Measurements from ENCODE around the gene PIK3R5. TPM values are rescaled to one million over a fixed set of nuclear protein-coding genes. Genes with fewer than 3 reads are reported as not detected.

PIK3R5 gene
- total RNA-seq, 1 experiment from 2014 or later, result 2.5 TPM

DNA sequence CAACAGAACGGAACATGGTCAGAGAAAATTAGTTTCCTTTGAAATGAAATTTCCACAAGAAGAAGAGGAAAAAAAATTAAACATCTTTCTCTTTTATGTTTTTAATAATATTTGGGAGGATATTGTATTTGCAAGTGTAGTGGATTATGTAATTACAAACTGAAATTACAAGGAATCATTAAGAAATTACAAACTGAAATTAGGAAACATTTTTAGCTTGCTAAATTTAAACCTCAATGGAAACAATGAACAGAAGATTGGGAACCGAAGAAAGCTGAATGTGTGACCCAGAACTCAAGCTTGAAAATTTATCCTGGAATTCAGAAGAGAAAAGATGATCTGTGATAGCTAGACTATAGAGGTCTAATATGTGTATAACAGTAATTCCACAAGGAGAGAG is 4.4 kb upstream of the PIK3R5 start:
- ChIA-PET POLR2A (no interaction called here), CTCF (no interaction called here), RAD21 (ENCODE audit: low non-redundant PET in 1 of 2, low total read pairs in 2 of 2, uncharacterized antibody in 2 of 2, unreplicated experiment in 2 of 2) (no interaction called here)
- no peaks in the 10 kb centered on the region for H3K4me1 ChIP-seq (ENCODE audit: control insufficient read depth in 1 of 2, insufficient read depth in 2 of 2, low read length in 2 of 2)
- BruUV-seq (replicated peaks), result no TSS peak
- H2AFZ ChIP-seq (ENCODE audit: low read depth, low read length, poor library complexity, severe bottlenecking), result no peak overlapping the region
- H3K9me2 ChIP-seq (ENCODE audit: insufficient read depth), result no peaks in the 10 kb centered on the region
- no peaks in the 10 kb centered on the region for H3K27me3 ChIP-seq (ENCODE audit: insufficient read depth, low read length)
- no peak overlapping the region for H3K4me2 ChIP-seq (ENCODE audit: low read length)
- no peak overlapping the region for H3K4me3 ChIP-seq (replicated peaks in 1 of 2; ENCODE audit: low read depth in 1 of 2, low read length in 2 of 2)
- H3K27ac ChIP-seq (ENCODE audit: low read depth, low read length), result no peak overlapping the region
- no peaks in the 10 kb centered on the region for H3K9me3 ChIP-seq (ENCODE audit: control insufficient read depth in 1 of 2, insufficient read depth in 1 of 2, low read depth in 1 of 2, low read length in 2 of 2)
- no peaks in the 10 kb centered on the region for H3K36me3 ChIP-seq (ENCODE audit: control insufficient read depth in 1 of 2, insufficient read depth in 2 of 2, low read length in 2 of 2)
- no peaks in the 10 kb centered on the region for H3K79me2 ChIP-seq (ENCODE audit: insufficient read depth, low read length)
- TF ChIP-seq JUND (IDR thresholded peaks at IDR 0.05) (no peak), ZFX (IDR thresholded peaks at IDR 0.05) (no peak), EZH2phosphoT487 (IDR thresholded peaks at IDR 0.05; ENCODE audit: borderline replicate concordance) (no peak), RAD21 (IDR thresholded peaks at IDR 0.05; ENCODE audit: low read depth) (no peak), CBX3 (IDR thresholded peaks at IDR 0.05; ENCODE audit: low read depth) (no peak), POLR2AphosphoS5 (IDR thresholded peaks at IDR 0.05; ENCODE audit: low read depth, low read length) (no peak), FOSL1 (IDR thresholded peaks at IDR 0.05; ENCODE audit: low read depth) (no peak), ELF1 (IDR thresholded peaks at IDR 0.05; ENCODE audit: borderline replicate concordance, low read depth) (no peak), YY1 (IDR thresholded peaks at IDR 0.05; ENCODE audit: extremely low read depth, insufficient replicate concordance, low read depth, low read length) (no peak), ZNF274 (IDR thresholded peaks at IDR 0.05; ENCODE audit: low read depth, low read length) (no peak), EZH2 (IDR thresholded peaks at IDR 0.05) (no peak), POLR2A (IDR thresholded peaks at IDR 0.05; ENCODE audit: borderline replicate concordance, extremely low read depth, insufficient read depth, insufficient read length) (no peak), TCF7L2 (IDR thresholded peaks at IDR 0.05; ENCODE audit: borderline replicate concordance, extremely low read depth, insufficient read depth, insufficient read length) (no peak), SRF (IDR thresholded peaks at IDR 0.05; ENCODE audit: low read depth) (no peak)
- TF ChIP-seq, protein P1, sequence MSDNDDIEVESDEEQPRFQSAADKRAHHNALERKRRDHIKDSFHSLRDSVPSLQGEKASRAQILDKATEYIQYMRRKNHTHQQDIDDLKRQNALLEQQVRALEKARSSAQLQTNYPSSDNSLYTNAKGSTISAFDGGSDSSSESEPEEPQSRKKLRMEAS (IDR thresholded peaks at IDR 0.05), result no peak
- TF ChIP-seq, protein P2, sequence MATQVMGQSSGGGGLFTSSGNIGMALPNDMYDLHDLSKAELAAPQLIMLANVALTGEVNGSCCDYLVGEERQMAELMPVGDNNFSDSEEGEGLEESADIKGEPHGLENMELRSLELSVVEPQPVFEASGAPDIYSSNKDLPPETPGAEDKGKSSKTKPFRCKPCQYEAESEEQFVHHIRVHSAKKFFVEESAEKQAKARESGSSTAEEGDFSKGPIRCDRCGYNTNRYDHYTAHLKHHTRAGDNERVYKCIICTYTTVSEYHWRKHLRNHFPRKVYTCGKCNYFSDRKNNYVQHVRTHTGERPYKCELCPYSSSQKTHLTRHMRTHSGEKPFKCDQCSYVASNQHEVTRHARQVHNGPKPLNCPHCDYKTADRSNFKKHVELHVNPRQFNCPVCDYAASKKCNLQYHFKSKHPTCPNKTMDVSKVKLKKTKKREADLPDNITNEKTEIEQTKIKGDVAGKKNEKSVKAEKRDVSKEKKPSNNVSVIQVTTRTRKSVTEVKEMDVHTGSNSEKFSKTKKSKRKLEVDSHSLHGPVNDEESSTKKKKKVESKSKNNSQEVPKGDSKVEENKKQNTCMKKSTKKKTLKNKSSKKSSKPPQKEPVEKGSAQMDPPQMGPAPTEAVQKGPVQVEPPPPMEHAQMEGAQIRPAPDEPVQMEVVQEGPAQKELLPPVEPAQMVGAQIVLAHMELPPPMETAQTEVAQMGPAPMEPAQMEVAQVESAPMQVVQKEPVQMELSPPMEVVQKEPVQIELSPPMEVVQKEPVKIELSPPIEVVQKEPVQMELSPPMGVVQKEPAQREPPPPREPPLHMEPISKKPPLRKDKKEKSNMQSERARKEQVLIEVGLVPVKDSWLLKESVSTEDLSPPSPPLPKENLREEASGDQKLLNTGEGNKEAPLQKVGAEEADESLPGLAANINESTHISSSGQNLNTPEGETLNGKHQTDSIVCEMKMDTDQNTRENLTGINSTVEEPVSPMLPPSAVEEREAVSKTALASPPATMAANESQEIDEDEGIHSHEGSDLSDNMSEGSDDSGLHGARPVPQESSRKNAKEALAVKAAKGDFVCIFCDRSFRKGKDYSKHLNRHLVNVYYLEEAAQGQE (IDR thresholded peaks at IDR 0.05; ENCODE audit: low read depth), result no peak
- TF ChIP-seq, protein P3, sequence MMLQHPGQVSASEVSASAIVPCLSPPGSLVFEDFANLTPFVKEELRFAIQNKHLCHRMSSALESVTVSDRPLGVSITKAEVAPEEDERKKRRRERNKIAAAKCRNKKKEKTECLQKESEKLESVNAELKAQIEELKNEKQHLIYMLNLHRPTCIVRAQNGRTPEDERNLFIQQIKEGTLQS (IDR thresholded peaks at IDR 0.05), result no peak
- TF ChIP-seq, protein P4, sequence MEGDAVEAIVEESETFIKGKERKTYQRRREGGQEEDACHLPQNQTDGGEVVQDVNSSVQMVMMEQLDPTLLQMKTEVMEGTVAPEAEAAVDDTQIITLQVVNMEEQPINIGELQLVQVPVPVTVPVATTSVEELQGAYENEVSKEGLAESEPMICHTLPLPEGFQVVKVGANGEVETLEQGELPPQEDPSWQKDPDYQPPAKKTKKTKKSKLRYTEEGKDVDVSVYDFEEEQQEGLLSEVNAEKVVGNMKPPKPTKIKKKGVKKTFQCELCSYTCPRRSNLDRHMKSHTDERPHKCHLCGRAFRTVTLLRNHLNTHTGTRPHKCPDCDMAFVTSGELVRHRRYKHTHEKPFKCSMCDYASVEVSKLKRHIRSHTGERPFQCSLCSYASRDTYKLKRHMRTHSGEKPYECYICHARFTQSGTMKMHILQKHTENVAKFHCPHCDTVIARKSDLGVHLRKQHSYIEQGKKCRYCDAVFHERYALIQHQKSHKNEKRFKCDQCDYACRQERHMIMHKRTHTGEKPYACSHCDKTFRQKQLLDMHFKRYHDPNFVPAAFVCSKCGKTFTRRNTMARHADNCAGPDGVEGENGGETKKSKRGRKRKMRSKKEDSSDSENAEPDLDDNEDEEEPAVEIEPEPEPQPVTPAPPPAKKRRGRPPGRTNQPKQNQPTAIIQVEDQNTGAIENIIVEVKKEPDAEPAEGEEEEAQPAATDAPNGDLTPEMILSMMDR (IDR thresholded peaks at IDR 0.05 in 2 of 3, conservative IDR thresholded peaks at IDR 0.05 in 1 of 3; ENCODE audit: borderline replicate concordance in 1 of 3, insufficient read depth in 1 of 3, low read depth in 2 of 3, low read length in 2 of 3), result no peak
- ATAC-seq (no peak), DNase-seq (ENCODE audit: low read depth, low spot score) (no peak)
- intact Hi-C loops (cut with micrococcal nuclease), result no loop called here
- no peak overlapping the region for H3K9ac ChIP-seq (ENCODE audit: low read length)
- H4K20me1 ChIP-seq (ENCODE audit: insufficient read depth), result no peaks in the 10 kb centered on the region

All from HCT116 (cell line).